Gastroesophageal sphincter (tissue), 3 donors: Measurements from ENCODE around the gene KRTAP10-6.

Experiments used
- EP300 ChIP-seq: sonication (generic); formaldehyde crosslinking; IDR thresholded peaks from one replicate; pipeline ENCODE4 v1.6.1; 2017; ENCODE audit warnings: antibody characterized with exemption, mild to moderate bottlenecking
- POLR2A ChIP-seq, 2 donors: fragments of 450-650 bp; IDR thresholded peaks; one replicate each; pipeline ENCODE4 v1.6.1; 2017; ENCODE audit warnings: antibody characterized with exemption in 2 of 2, mild to moderate bottlenecking in 2 of 2, moderate library complexity in 1 of 2
- POLR2AphosphoS5 ChIP-seq: sonication (generic); formaldehyde crosslinking; IDR thresholded peaks from one replicate; pipeline ENCODE4 v1.6.1; 2017; ENCODE audit warnings: antibody characterized with exemption
- TF ChIP-seq, protein P1 (sequence below), 4 experiments: fragments of 200-600 bp in 2 of 4; fragments of 450-650 bp in 2 of 4; sonication (generic) in 1 of 4; IDR thresholded peaks; one replicate each; pipeline ENCODE4 v1.5.1; 2017 to 2019; ENCODE audit warnings: antibody characterized with exemption in 4 of 4, mild to moderate bottlenecking in 2 of 4, moderate library complexity in 2 of 4

DNA sequence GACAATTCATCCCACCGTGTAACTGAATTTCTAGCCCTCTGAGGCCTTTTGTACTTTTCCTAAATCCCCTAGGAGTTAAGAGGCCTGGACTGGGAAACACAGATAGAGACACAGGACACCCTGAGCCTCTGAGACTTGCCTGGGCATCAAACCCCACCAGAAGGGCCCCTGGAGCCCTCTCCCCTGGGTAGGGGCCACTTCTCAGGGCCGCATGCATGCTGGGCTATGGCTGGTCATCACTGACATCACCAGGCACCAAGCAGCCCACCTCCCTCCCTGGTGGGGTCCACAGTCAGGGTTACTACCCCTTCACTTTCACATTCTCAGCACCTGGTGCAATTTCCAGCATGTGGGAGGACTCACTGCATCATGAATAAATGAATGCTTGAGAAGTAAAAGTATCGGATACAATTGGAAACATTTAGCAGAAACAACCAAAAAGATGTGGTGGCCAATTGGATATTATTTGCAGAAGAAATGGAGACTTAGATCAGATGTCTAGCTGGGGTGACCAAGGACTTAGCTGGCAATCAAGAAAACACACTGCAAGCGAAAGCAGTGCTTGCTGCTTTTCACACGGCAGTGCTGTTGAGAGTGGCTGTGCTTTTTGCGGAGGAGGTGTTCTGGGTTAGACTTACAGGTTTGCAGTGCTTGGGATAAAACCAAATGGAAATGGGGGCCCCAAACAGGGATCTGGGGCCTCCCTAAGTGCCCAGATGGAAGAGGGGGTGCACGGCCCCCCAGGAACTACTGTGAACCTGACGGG is 7.1 kb upstream of the KRTAP10-6 start:
- TF ChIP-seq, protein P1, sequence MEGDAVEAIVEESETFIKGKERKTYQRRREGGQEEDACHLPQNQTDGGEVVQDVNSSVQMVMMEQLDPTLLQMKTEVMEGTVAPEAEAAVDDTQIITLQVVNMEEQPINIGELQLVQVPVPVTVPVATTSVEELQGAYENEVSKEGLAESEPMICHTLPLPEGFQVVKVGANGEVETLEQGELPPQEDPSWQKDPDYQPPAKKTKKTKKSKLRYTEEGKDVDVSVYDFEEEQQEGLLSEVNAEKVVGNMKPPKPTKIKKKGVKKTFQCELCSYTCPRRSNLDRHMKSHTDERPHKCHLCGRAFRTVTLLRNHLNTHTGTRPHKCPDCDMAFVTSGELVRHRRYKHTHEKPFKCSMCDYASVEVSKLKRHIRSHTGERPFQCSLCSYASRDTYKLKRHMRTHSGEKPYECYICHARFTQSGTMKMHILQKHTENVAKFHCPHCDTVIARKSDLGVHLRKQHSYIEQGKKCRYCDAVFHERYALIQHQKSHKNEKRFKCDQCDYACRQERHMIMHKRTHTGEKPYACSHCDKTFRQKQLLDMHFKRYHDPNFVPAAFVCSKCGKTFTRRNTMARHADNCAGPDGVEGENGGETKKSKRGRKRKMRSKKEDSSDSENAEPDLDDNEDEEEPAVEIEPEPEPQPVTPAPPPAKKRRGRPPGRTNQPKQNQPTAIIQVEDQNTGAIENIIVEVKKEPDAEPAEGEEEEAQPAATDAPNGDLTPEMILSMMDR (IDR thresholded peaks at IDR 0.05) = no peak
- TF ChIP-seq EP300 (no peak), POLR2A (IDR thresholded peaks at IDR 0.05) (no peak), POLR2AphosphoS5 (no peak)
